RPMI7951 (cell line): Measurements from ENCODE around the gene EZH1. TPM values are rescaled to one million over a fixed set of nuclear protein-coding genes. Genes with fewer than 3 reads are reported as not detected.
A peak's percentile ranks its signal among the peaks of the same experiment; 100 is the strongest.

Experiments used
- DNase-seq: peaks from one replicate; pipeline ENCODE4 v3.0.0-alpha.2; 2012; ENCODE audit warnings: low read depth
- total RNA-seq: library from RNA; depleted of rRNA; stranded (reverse); fragments of >200 nt; shearing (Covaris generic); gene quantifications from 2 replicates; pipeline ENCODE4 v1.2.3, GENCODE V29; 2014

The EZH1 gene
- total RNA-seq, 1 experiment from 2014 or later = 8.5 TPM

GRCh38 chr17:42682722-42683403 is 62.0 kb downstream of the EZH1 start:
- DNase-seq = peak; percentile 65

GRCh38 chr17:42681976-42682721 is 62.7 kb downstream of the EZH1 start, which contains the start of gene CNTNAP1:
TSS of gene CNTNAP1 (plus strand) at chr17:42682531. CDS start at chr17:42682830, 299 bp downstream.
- peak; percentile 74 for DNase-seq

GRCh38 chr17:42680331-42680808 is 64.5 kb downstream of the EZH1 start:
- DNase-seq = no peak

- peak; percentile 79 for DNase-seq
These were observed 65.1 kb downstream of the EZH1 start for GRCh38 chr17:42679492-42680330.

- DNase-seq = peak; percentile 53
These were observed 65.8 kb downstream of the EZH1 start for GRCh38 chr17:42678951-42679491.

GRCh38 chr17:42677921-42678781 is 66.7 kb downstream of the EZH1 start:
- peak; percentile 92 for DNase-seq

GRCh38 chr17:42677012-42677857 is 67.6 kb downstream of the EZH1 start:
- DNase-seq = peak; percentile 98

- no peak for DNase-seq
These were observed 68.3 kb downstream of the EZH1 start, which contains the start of gene PLEKHH3 for GRCh38 chr17:42676424-42677011. TSS of gene PLEKHH3 (minus strand) at chr17:42676994. CDS start at chr17:42676563, 431 bp downstream.

- peak; percentile 50 for DNase-seq
These were observed 68.8 kb downstream of the EZH1 start for GRCh38 chr17:42675965-42676423.

- no peak for DNase-seq
These were observed 69.4 kb downstream of the EZH1 start for GRCh38 chr17:42675348-42675964.

GRCh38 chr17:42674755-42675347 is 70.0 kb downstream of the EZH1 start:
- no peak for DNase-seq

- DNase-seq = peak; percentile 66
These were observed 70.7 kb downstream of the EZH1 start for GRCh38 chr17:42673885-42674754.

- DNase-seq = no peak
These were observed 71.5 kb downstream of the EZH1 start for GRCh38 chr17:42673266-42673884.

- DNase-seq = no peak
These were observed 72.8 kb downstream of the EZH1 start for GRCh38 chr17:42672038-42672437.

GRCh38 chr17:42670789-42671657 is 73.8 kb downstream of the EZH1 start:
- DNase-seq = no peak
